Neural cell (in vitro differentiated cells): ENCODE results near the gene ZNF439.

Experiments used
- CTCF ChIP-seq: fragments of 450-650 bp; IDR thresholded peaks from 2 replicates; pipeline ENCODE4 v1.5.1; 2014; ENCODE audit warnings: antibody characterized with exemption, mild to moderate bottlenecking, moderate library complexity; ENCODE audit not compliant: poor library complexity, severe bottlenecking
- EP300 ChIP-seq: fragments of 450-650 bp; conservative IDR thresholded peaks from 2 replicates; pipeline ENCODE4 v1.6.1; 2014; ENCODE audit warnings: antibody characterized with exemption, mild to moderate bottlenecking, moderate library complexity; ENCODE audit not compliant: poor library complexity, severe bottlenecking
- EZH2 ChIP-seq: fragments of 200-600, 300-800 bp; shearing (Covaris generic), sonication (generic); IDR thresholded peaks from 2 replicates; pipeline ENCODE4 v1.6.1; 2014; ENCODE audit warnings: antibody characterized with exemption, low read length, borderline replicate concordance, mild to moderate bottlenecking; ENCODE audit not compliant: insufficient read depth, poor library complexity, severe bottlenecking
- MXI1 ChIP-seq: fragments of 450-650 bp; conservative IDR thresholded peaks from 2 replicates; pipeline ENCODE4 v1.6.1; 2014; ENCODE audit warnings: antibody characterized with exemption, mild to moderate bottlenecking; ENCODE audit not compliant: poor library complexity, severe bottlenecking
- POLR2AphosphoS5 ChIP-seq: IDR thresholded peaks from 2 replicates; pipeline ENCODE4 v1.6.1; 2012
- RAD21 ChIP-seq: fragments of 450-650 bp; conservative IDR thresholded peaks from 2 replicates; pipeline ENCODE4 v1.6.1; 2014; ENCODE audit warnings: antibody characterized with exemption, mild to moderate bottlenecking, moderate library complexity
- SMC3 ChIP-seq: fragments of 450-650 bp; conservative IDR thresholded peaks from 2 replicates; pipeline ENCODE4 v1.6.1; 2014; ENCODE audit warnings: antibody characterized with exemption, mild to moderate bottlenecking, moderate library complexity; ENCODE audit not compliant: poor library complexity
- TAF1 ChIP-seq: IDR thresholded peaks from 2 replicates; pipeline ENCODE4 v1.6.1; 2012; ENCODE audit warnings: low read depth
- TF ChIP-seq, protein P1 (sequence below): IDR thresholded peaks from 2 replicates; pipeline ENCODE4 v1.6.1; 2012; ENCODE audit warnings: borderline replicate concordance

DNA sequence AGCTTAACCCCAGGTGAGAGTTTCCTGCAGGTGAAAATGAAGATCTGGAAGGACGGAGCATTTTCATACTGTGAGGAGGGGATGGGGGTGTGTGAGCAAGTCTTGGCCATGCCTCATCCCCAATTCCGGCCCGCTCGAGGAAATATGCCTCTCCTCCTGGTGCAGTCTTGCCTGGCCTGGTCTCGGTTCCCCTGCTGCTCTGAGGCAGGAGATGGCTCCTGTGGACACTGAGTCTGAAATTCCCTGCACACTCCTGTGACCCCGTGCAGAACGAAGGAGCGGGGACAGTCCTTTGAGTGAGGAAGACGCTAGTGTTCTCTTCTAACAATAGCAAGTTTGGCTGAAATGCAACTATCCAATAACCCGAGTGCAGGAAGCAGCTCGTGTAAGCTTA lies 329 bp upstream of the ZNF439 start:
- TF ChIP-seq RAD21, result no peak
- TF ChIP-seq MXI1, result no peak
- no peak for TF ChIP-seq POLR2AphosphoS5
- no peak for TF ChIP-seq CTCF
- no peak for TF ChIP-seq EZH2
- TF ChIP-seq, protein P1, sequence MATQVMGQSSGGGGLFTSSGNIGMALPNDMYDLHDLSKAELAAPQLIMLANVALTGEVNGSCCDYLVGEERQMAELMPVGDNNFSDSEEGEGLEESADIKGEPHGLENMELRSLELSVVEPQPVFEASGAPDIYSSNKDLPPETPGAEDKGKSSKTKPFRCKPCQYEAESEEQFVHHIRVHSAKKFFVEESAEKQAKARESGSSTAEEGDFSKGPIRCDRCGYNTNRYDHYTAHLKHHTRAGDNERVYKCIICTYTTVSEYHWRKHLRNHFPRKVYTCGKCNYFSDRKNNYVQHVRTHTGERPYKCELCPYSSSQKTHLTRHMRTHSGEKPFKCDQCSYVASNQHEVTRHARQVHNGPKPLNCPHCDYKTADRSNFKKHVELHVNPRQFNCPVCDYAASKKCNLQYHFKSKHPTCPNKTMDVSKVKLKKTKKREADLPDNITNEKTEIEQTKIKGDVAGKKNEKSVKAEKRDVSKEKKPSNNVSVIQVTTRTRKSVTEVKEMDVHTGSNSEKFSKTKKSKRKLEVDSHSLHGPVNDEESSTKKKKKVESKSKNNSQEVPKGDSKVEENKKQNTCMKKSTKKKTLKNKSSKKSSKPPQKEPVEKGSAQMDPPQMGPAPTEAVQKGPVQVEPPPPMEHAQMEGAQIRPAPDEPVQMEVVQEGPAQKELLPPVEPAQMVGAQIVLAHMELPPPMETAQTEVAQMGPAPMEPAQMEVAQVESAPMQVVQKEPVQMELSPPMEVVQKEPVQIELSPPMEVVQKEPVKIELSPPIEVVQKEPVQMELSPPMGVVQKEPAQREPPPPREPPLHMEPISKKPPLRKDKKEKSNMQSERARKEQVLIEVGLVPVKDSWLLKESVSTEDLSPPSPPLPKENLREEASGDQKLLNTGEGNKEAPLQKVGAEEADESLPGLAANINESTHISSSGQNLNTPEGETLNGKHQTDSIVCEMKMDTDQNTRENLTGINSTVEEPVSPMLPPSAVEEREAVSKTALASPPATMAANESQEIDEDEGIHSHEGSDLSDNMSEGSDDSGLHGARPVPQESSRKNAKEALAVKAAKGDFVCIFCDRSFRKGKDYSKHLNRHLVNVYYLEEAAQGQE, result no peak
- no peak for TF ChIP-seq EP300
- no peak for TF ChIP-seq SMC3
- TF ChIP-seq TAF1, result no peak
